ENCODE data around the gene TBC1D30.

DNA sequence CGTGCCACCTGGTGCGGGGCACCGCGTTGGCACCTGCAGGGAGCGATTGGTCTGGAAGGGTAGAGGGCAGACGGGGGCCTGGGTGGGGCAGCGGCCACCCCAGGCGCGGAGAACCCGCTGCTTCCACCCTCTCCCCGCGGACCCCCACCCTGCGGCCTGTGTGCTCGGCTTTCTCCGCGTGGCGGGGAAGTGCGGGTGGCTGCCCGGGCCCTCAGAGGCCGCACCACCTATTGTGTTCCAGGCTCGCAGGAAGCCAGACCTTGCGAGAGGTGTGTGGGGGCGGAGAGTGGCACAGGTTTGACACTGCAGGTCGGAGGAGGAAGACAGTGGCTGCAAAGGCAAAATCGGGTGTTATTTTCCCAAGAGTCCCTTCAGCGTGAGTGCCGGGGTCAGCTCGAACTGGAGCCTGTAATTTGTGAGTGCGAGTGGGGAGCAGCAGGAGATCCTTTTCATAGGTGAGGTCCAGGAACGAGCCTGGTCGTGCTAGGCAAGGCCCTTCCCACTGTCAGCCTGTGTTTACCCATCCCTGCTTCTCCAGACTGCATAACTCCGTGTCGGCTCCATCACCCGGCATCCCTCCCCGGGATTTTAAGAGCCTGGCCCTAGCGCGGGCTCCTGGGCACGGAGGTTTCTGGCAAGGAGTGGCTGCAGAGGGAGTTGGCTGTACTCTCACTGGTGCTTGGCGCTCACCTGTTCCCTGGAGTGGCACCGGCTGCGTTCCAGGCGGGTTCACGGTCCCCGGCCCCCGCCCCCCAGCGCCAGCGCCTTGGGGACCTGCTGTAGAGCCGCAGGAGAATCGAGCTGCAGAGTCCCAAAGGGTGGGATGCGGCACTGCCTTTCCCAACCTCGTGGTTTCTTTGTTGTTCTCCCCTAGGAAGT is 935 bp downstream of the TBC1D30 start:
- TF ChIP-seq, protein P1, sequence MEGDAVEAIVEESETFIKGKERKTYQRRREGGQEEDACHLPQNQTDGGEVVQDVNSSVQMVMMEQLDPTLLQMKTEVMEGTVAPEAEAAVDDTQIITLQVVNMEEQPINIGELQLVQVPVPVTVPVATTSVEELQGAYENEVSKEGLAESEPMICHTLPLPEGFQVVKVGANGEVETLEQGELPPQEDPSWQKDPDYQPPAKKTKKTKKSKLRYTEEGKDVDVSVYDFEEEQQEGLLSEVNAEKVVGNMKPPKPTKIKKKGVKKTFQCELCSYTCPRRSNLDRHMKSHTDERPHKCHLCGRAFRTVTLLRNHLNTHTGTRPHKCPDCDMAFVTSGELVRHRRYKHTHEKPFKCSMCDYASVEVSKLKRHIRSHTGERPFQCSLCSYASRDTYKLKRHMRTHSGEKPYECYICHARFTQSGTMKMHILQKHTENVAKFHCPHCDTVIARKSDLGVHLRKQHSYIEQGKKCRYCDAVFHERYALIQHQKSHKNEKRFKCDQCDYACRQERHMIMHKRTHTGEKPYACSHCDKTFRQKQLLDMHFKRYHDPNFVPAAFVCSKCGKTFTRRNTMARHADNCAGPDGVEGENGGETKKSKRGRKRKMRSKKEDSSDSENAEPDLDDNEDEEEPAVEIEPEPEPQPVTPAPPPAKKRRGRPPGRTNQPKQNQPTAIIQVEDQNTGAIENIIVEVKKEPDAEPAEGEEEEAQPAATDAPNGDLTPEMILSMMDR (IDR thresholded peaks at IDR 0.05) = no peak
- no peak for TF ChIP-seq POLR2AphosphoS5 (IDR thresholded peaks at IDR 0.05; ENCODE audit: low read depth, low read length)
- TF ChIP-seq, protein P2, sequence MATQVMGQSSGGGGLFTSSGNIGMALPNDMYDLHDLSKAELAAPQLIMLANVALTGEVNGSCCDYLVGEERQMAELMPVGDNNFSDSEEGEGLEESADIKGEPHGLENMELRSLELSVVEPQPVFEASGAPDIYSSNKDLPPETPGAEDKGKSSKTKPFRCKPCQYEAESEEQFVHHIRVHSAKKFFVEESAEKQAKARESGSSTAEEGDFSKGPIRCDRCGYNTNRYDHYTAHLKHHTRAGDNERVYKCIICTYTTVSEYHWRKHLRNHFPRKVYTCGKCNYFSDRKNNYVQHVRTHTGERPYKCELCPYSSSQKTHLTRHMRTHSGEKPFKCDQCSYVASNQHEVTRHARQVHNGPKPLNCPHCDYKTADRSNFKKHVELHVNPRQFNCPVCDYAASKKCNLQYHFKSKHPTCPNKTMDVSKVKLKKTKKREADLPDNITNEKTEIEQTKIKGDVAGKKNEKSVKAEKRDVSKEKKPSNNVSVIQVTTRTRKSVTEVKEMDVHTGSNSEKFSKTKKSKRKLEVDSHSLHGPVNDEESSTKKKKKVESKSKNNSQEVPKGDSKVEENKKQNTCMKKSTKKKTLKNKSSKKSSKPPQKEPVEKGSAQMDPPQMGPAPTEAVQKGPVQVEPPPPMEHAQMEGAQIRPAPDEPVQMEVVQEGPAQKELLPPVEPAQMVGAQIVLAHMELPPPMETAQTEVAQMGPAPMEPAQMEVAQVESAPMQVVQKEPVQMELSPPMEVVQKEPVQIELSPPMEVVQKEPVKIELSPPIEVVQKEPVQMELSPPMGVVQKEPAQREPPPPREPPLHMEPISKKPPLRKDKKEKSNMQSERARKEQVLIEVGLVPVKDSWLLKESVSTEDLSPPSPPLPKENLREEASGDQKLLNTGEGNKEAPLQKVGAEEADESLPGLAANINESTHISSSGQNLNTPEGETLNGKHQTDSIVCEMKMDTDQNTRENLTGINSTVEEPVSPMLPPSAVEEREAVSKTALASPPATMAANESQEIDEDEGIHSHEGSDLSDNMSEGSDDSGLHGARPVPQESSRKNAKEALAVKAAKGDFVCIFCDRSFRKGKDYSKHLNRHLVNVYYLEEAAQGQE (IDR thresholded peaks at IDR 0.05; ENCODE audit: insufficient read depth in 1 of 2, low read depth in 2 of 2, low read length in 1 of 2) = no peak
- TF ChIP-seq SIN3A (IDR thresholded peaks at IDR 0.05; ENCODE audit: borderline replicate concordance, insufficient read depth, low read depth, low read length) = no peak

Measured in Panc1 (cell line).